ENCODE measurements around the gene PACRG. TPM values are rescaled to one million over a fixed set of nuclear protein-coding genes. Genes with fewer than 3 reads are reported as not detected.

PACRG gene
- total RNA-seq, 3 donors from 2014 or later = 0.64 to 6.4 (median 4.6) TPM

GRCh38 chr6:162866656-162867055 is 138.9 kb downstream of the PACRG start:
- Histone ChIP-seq H3K36me3 (no peaks in the 10 kb centered on the region), H3K4me1 (no peaks in the 10 kb centered on the region), H3K9me3 (no peaks in the 10 kb centered on the region), H3K27ac (no peak overlapping the region), H3K4me3 (no peak overlapping the region), H3K27me3 (no peaks in the 10 kb centered on the region)
- TF ChIP-seq CTCF (IDR thresholded peaks at IDR 0.05) = no peak
- no peak for TF ChIP-seq POLR2A (IDR thresholded peaks at IDR 0.05)
- intact Hi-C loops (cut with DNase I; ENCODE audit: low total_unique reads) = no loop called here
- DNase-seq (ENCODE audit: low spot score in 2 of 2) = no peak

DNA sequence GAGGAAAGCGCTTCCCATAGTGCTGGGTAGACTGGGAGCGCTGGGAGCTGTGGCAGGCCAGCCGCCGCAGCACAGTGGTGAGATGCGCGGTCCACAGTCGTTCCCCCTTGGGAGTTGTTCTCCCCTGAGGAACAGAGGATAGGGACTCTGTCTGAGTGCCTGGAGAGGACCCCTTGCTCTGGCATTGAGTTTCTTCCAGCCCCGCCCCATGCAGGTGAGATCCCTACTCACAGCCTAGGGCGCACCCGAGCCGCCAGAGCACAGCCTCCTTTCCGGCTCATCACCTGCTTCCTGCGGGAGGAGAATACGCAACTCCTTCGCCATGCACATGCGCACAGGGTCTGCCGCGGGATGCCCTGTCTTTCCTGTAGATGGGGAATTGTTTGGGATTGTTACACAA is 140.6 kb downstream of the PACRG start:
- no peaks in the 10 kb centered on the region for H3K9me3 ChIP-seq
- H3K4me3 ChIP-seq = no peak overlapping the region
- intact Hi-C loops (cut with DNase I; ENCODE audit: low total_unique reads) = no loop called here
- H3K36me3 ChIP-seq = no peaks in the 10 kb centered on the region
- TF ChIP-seq POLR2A (IDR thresholded peaks at IDR 0.05) (no peak), POLR2AphosphoS5 (IDR thresholded peaks at IDR 0.05) (no peak), CTCF (IDR thresholded peaks at IDR 0.05) (no peak)
- H3K27ac ChIP-seq = no peak overlapping the region
- H3K27me3 ChIP-seq = no peaks in the 10 kb centered on the region
- no peaks in the 10 kb centered on the region for H3K4me1 ChIP-seq
- DNase-seq (ENCODE audit: low spot score in 2 of 2) = no peak

- Histone ChIP-seq H3K4me3 (no peak overlapping the region), H3K27me3 (no peaks in the 10 kb centered on the region), H3K4me1 (no peaks in the 10 kb centered on the region), H3K27ac (no peak overlapping the region), H3K36me3 (no peaks in the 10 kb centered on the region), H3K9me3 (no peaks in the 10 kb centered on the region)
- no peak for DNase-seq (ENCODE audit: low spot score in 2 of 2)
- no peak for TF ChIP-seq CTCF (IDR thresholded peaks at IDR 0.05)
- no peak for TF ChIP-seq POLR2A (IDR thresholded peaks at IDR 0.05)
- no peak for TF ChIP-seq POLR2AphosphoS5 (IDR thresholded peaks at IDR 0.05)
- intact Hi-C loops (cut with DNase I; ENCODE audit: low total_unique reads) = no loop called here
Observed at GRCh38 chr6:162871966-162872365, 144.2 kb downstream of the PACRG start.

DNA sequence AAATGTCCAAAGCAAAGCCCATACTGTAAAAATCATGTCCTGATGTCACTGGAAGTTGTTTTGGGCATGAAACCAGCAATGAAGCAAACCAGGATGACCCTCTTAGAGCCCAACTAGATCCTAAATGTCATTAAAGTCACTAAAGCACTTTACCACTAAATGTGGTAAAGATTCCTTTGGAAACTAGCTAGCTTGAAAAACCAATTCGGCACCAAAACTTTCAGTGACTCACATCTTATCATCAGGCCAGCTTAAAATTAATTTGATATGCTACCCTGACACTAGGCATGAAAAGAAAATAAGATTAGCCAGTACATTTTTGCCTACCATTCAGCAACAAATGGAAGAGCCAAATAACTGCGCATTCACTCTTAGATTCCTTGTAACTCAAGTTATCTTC is 145.8 kb downstream of the PACRG start:
- intact Hi-C loops (cut with DNase I; ENCODE audit: low total_unique reads) = no loop called here
- no peak overlapping the region for H3K27ac ChIP-seq
- no peak for TF ChIP-seq CTCF (IDR thresholded peaks at IDR 0.05)
- TF ChIP-seq POLR2A (IDR thresholded peaks at IDR 0.05) = no peak
- TF ChIP-seq POLR2AphosphoS5 (IDR thresholded peaks at IDR 0.05) = no peak
- H3K4me3 ChIP-seq = no peak overlapping the region
- H3K27me3 ChIP-seq = no peaks in the 10 kb centered on the region
- no peaks in the 10 kb centered on the region for H3K4me1 ChIP-seq
- H3K36me3 ChIP-seq = no peaks in the 10 kb centered on the region
- no peak for DNase-seq (ENCODE audit: low spot score in 2 of 2)
- H3K9me3 ChIP-seq = no peaks in the 10 kb centered on the region

- Histone ChIP-seq H3K4me3 (no peak overlapping the region), H3K9me3 (no peaks in the 10 kb centered on the region), H3K4me1 (no peaks in the 10 kb centered on the region), H3K27me3 (no peaks in the 10 kb centered on the region), H3K27ac (no peak overlapping the region), H3K36me3 (no peaks in the 10 kb centered on the region)
- TF ChIP-seq CTCF (IDR thresholded peaks at IDR 0.05) = no peak
- TF ChIP-seq POLR2A (IDR thresholded peaks at IDR 0.05) = no peak
- no peak for TF ChIP-seq POLR2AphosphoS5 (IDR thresholded peaks at IDR 0.05)
- intact Hi-C loops (cut with DNase I; ENCODE audit: low total_unique reads) = no loop called here
- DNase-seq (ENCODE audit: low spot score in 2 of 2) = no peak
Observed at GRCh38 chr6:162875070-162875469, 147.3 kb downstream of the PACRG start.
